ENCODE data around the gene SBNO1.

SBNO1 gene

GRCh38 chr12:123242116-123242904, 122.3 kb downstream of the SBNO1 start:
- DNase-seq: peak; percentile 42

Data from CD4-positive, alpha-beta T cell treated with Interleukin-6 for 4 hours (primary cell).